Right atrium auricular region (tissue), 2 donors: ENCODE data around the gene CNTN5. TPM values are rescaled to one million over a fixed set of nuclear protein-coding genes. Genes with fewer than 3 reads are reported as not detected.

Source experiments
- DNase-seq: peaks from one replicate; pipeline ENCODE4 v3.0.0-alpha.2; 2019; ENCODE audit warnings: low spot score
- H3K27ac ChIP-seq, 2 donors: fragments of 200-600 bp; sonication (generic); 1 replicate in 1 of 2; 2 replicates in 1 of 2; pipeline ENCODE4 v1.5.1; 2016 to 2019
- H3K27me3 ChIP-seq, 2 donors: fragments of 200-600 bp; sonication (generic); one replicate each; pipeline versions ENCODE4 v1.5.1 to v1.6.0; 2017 to 2019
- H3K36me3 ChIP-seq: fragments of 200-600 bp; sonication (generic); one replicate; pipeline ENCODE4 v1.5.1; 2016
- H3K4me1 ChIP-seq, 2 donors: fragments of 200-600 bp; sonication (generic); one replicate each; pipeline versions ENCODE4 v1.5.1 to v1.6.0; 2017 to 2019
- H3K4me3 ChIP-seq, 2 donors: fragments of 200-600 bp; sonication (generic); 1 replicate in 1 of 2; 2 replicates in 1 of 2; pipeline ENCODE4 v1.5.1; 2017 to 2019; ENCODE audit warnings: mild to moderate bottlenecking in 1 of 2, moderate library complexity in 1 of 2
- H3K9me3 ChIP-seq, 2 donors: fragments of 200-600 bp; sonication (generic); one replicate each; pipeline ENCODE4 v1.5.1; 2019
- CTCF ChIP-seq, 2 donors: fragments of 200-600 bp; sonication (generic); IDR thresholded peaks; one replicate each; pipeline ENCODE4 v1.5.1; 2019; ENCODE audit warnings: antibody characterized with exemption in 2 of 2
- total RNA-seq, 2 donors: library from RNA; depleted of rRNA; stranded (reverse); fragments of >200 nt; gene quantifications; one replicate each; pipeline ENCODE4 v1.1.0, GENCODE V29; 2016

Gene CNTN5
- total RNA-seq, 2 donors from 2014 or later, result not detected

DNA sequence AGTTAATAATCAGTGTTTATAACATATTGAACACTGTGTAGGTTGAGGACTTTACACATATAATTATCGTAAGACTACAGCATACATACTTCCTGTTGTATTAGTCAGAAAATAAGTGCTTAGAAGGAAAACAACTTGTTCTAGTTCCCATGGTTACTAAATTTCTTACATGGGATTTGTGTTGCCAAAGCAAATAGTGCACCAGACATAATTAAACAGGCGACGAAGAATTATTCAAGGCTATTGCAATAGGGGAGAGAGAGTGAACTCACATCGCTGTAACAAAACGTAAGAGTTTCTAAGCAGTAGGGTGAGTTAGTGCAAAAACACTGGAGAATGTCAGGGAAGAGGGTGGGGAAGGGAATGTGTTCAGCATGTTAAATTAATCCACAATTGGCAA is 347.8 kb downstream of the CNTN5 start:
- H3K4me1 ChIP-seq, result peaks cover 0 to 8% of the 10 kb centered on the region in 2 donors
- no peaks in the 10 kb centered on the region for H3K9me3 ChIP-seq
- H3K27me3 ChIP-seq, result no peaks in the 10 kb centered on the region
- DNase-seq, result no peak
- H3K36me3 ChIP-seq, result no peaks in the 10 kb centered on the region
- no peak overlapping the region for H3K4me3 ChIP-seq
- no peak for TF ChIP-seq CTCF (IDR thresholded peaks at IDR 0.05)
- H3K27ac ChIP-seq, result no peak overlapping the region

DNA sequence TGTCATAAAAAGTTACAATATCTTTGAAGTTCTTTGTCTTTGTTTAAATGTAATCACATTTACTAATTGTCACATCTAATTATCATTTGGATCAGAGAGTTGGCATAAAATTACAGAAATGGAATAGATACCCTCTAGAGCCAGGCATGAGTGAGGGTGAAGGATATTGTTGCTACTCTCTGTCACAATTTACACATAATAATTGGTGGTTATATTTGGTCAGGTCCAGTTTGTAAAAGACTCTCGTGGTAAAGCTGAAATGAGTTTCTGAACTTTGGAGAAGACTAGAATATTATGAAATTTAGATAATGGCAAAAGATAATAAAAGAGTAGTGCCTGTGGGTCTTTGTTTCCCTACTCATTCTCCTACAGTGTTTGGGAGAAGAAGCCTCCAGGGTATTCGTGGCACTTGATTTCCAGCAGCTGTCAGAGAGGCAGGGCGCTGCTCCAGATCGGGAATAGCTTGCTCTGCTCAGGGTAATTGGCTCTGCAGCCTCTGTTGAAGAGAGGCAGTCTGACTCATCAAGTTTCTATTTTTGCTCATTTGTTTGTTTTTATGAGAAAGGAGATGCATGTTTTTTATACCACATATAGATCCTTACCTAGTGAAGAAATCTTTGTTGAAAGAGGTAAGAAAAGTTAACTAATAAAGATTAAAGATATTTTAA is 349.9 kb downstream of the CNTN5 start:
- H3K4me3 ChIP-seq, result no peak overlapping the region

GRCh38 chr11:99371257-99371656 is 350.5 kb downstream of the CNTN5 start:
- H3K4me3 ChIP-seq, result no peak overlapping the region
- DNase-seq, result no peak
- no peak for TF ChIP-seq CTCF (IDR thresholded peaks at IDR 0.05)
- no peak overlapping the region for H3K27ac ChIP-seq
- no peaks in the 10 kb centered on the region for H3K36me3 ChIP-seq
- H3K9me3 ChIP-seq, result no peaks in the 10 kb centered on the region
- H3K27me3 ChIP-seq, result no peaks in the 10 kb centered on the region
- H3K4me1 ChIP-seq, result peaks cover 0 to 8% of the 10 kb centered on the region in 2 donors

More for the DNA sequence above, 349.9 kb downstream of the CNTN5 start:
- no peak for TF ChIP-seq CTCF (IDR thresholded peaks at IDR 0.05)
- peak overlapping the region in 1 of 2 donors; percentile 20 for H3K27ac ChIP-seq
- no peak for DNase-seq
- H3K9me3 ChIP-seq, result no peaks in the 10 kb centered on the region
- H3K36me3 ChIP-seq, result no peaks in the 10 kb centered on the region
- H3K27me3 ChIP-seq, result no peaks in the 10 kb centered on the region
- H3K4me1 ChIP-seq, result peaks cover 0 to 8% of the 10 kb centered on the region in 2 donors

DNA sequence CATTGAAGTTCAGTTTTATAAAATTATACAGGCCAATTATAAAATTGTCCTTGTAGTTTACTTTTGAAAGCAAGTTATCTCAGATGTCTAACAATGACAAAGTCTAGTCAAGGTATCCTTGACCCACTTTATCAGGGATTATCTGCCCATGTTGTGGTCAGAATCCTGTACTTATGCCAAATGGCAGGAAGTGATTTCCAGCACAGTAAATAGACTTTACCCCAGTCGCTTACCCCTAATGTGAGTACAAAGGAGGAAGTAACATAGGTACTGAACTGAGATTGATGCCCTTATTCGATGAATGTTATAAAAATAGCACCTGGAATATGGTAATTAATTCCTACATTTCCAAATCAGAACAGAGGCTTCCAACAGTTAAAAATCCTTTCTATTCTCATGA is 355.7 kb downstream of the CNTN5 start:
- no peak for DNase-seq
- Histone ChIP-seq H3K27ac (no peak overlapping the region), H3K4me1 (no peaks in the 10 kb centered on the region), H3K4me3 (no peak overlapping the region), H3K27me3 (no peaks in the 10 kb centered on the region), H3K9me3 (no peaks in the 10 kb centered on the region), H3K36me3 (no peaks in the 10 kb centered on the region)
- no peak for TF ChIP-seq CTCF (IDR thresholded peaks at IDR 0.05)

DNA sequence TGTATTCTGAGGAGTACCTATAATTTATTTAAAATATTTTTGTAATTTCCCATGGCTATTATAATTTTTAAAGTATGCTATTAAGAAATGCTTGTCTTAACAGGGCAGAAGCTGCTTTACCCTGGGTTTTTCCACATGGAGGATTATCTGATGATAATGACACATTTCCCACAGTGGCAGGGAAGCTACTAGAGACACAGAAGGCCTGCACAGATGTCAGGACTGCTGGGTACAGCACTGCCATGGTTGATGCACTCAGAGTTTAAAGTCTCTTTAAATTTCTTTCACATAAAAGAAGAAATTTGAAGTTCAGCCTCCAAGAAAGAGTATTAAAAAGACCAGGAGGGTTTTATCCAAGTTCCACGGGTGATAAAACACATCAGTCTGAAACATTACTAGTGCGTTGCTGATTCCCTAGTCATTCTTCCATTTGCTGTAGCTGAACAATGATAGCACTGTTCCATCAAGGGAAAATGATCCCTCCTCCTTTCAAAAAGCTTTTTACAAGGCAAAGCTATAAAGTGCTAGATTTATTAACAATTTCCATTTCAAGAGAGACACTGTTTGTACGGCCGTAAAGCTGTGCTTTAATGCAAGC is 363.0 kb downstream of the CNTN5 start:
- Histone ChIP-seq H3K4me1 (no peaks in the 10 kb centered on the region), H3K36me3 (no peaks in the 10 kb centered on the region), H3K9me3 (no peaks in the 10 kb centered on the region), H3K4me3 (no peak overlapping the region), H3K27me3 (no peaks in the 10 kb centered on the region), H3K27ac (no peak overlapping the region)
- TF ChIP-seq CTCF (IDR thresholded peaks at IDR 0.05), result no peak
- DNase-seq, result no peak
